Spleen (tissue), 11 donors: ENCODE measurements around the gene NTRK2. TPM values are rescaled to one million over a fixed set of nuclear protein-coding genes. Genes with fewer than 3 reads are reported as not detected.
A peak's percentile ranks its signal among the peaks of the same experiment; 100 is the strongest.

Experiments
- DNase-seq: peaks from one replicate; pipeline ENCODE4 v3.0.0-alpha.2; 2020
- H3K27ac ChIP-seq, 8 donors: fragments of 200-600 bp; sonication (generic) in 7 of 8; 1 replicate in 4 of 8; 2 replicates in 4 of 8; pipeline versions ENCODE4 v1.5.0 to v1.8.0; 2016 to 2021; ENCODE audit warnings: inconsistent platforms in 4 of 8, mild to moderate bottlenecking in 4 of 8, moderate library complexity in 1 of 8
- H3K27me3 ChIP-seq, 7 donors: fragments of 200-600 bp; sonication (generic) in 6 of 7; replicated peaks in 1 of 7; 1 replicate in 4 of 7; 2 replicates in 3 of 7; pipeline versions ENCODE4 v1.5.0 to v1.8.0; 2016 to 2021; ENCODE audit warnings: inconsistent platforms in 3 of 7, mild to moderate bottlenecking in 1 of 7
- H3K36me3 ChIP-seq, 6 donors: fragments of 200-600 bp; sonication (generic) in 5 of 6; 1 replicate in 4 of 6; 2 replicates in 2 of 6; pipeline versions ENCODE4 v1.5.0 to v1.8.0; 2016 to 2021; ENCODE audit warnings: inconsistent platforms in 2 of 6
- H3K4me1 ChIP-seq, 6 donors: fragments of 200-600 bp; sonication (generic) in 5 of 6; 1 replicate in 3 of 6; 2 replicates in 3 of 6; pipeline versions ENCODE4 v1.5.0 to v1.8.0; 2016 to 2021; ENCODE audit warnings: inconsistent platforms in 3 of 6
- H3K4me3 ChIP-seq, 8 donors: fragments of 200-600 bp; sonication (generic) in 7 of 8; 1 replicate in 4 of 8; 2 replicates in 4 of 8; pipeline versions ENCODE4 v1.5.0 to v1.8.0; 2016 to 2021; ENCODE audit warnings: inconsistent platforms in 4 of 8, mild to moderate bottlenecking in 4 of 8, moderate library complexity in 2 of 8
- H3K9me3 ChIP-seq, 8 donors: fragments of 200-600 bp; sonication (generic) in 7 of 8; 1 replicate in 4 of 8; 2 replicates in 4 of 8; pipeline versions ENCODE4 v1.5.0 to v1.8.0; 2016 to 2021; ENCODE audit warnings: inconsistent platforms in 4 of 8
- POLR2A ChIP-seq, 3 donors: fragments of 450-650 bp; IDR thresholded peaks; one replicate each; pipeline ENCODE4 v1.5.1; 2017; ENCODE audit warnings: antibody characterized with exemption in 3 of 3, mild to moderate bottlenecking in 1 of 3
- POLR2AphosphoS5 ChIP-seq, 3 donors: sonication (generic); formaldehyde crosslinking; IDR thresholded peaks; one replicate each; pipeline ENCODE4 v1.5.1; 2017; ENCODE audit warnings: antibody characterized with exemption in 3 of 3
- WGBS, 5 donors: extraction: QIAGEN DNeasy Blood & Tissue Kit in 3 of 5; methylation state at CpG; one replicate each; pipeline versions ENCODE4 v1.1.5 to v1.1.7; 2013 to 2018; 5-methylcytosine and 5-hydroxymethylcytosine counted together
- intact Hi-C: fragments of 100-400 bp; cut with DNase I; formaldehyde crosslinking; loops from one replicate; pipeline ENCODE4 v1.15.0; 2023; ENCODE audit warnings: low total_unique reads
- polyA plus RNA-seq, 3 donors: library from polyadenylated mRNA; stranded (reverse); fragments of 200-250 nt; gene quantifications; one replicate each; pipeline ENCODE4 v1.2.1, GENCODE V29; 2013
- total RNA-seq, 7 donors: library from RNA; depleted of rRNA in 3 of 7; stranded (reverse); fragments of >200 nt in 3 of 7; fragmentation: NEBNext Ultra II Directional in 4 of 7; extraction: Animal tissue kit (Norgen Biotek cat#: 25700) in 4 of 7; gene quantifications; one replicate each; pipeline versions ENCODE4 v1.1.0 to v1.2.1, GENCODE V29; 2016 to 2021
- TF ChIP-seq, protein P1 (sequence below), 11 experiments: fragments of 200-600 bp in 7 of 11; fragments of 450-650 bp in 4 of 11; sonication (generic) in 4 of 11; IDR thresholded peaks in 8 of 11; conservative IDR thresholded peaks in 3 of 11; 1 replicate in 7 of 11; 2 replicates in 4 of 11; pipeline versions ENCODE4 v1.4.0 to v1.8.0; 2016 to 2021; ENCODE audit warnings: antibody characterized with exemption in 11 of 11, inconsistent platforms in 4 of 11, mild to moderate bottlenecking in 1 of 11
- donor health status: healthy with polysubstance abuse.
- donor health status: DM: no; HTN: no; CAD: no; lungs with moderate emphysema.
- donor health status: DM: no; HTN: no; CAD: no.
- donor health status: Bipolar disorder and iron deficiency.
- donor health status: healthy.
- donor health status: DM: no; HTN: no; CAD: no.
- donor health status: DM: yes; HTN: yes; CAD: no.

Gene NTRK2
- total and polyA plus RNA-seq, 10 donors: 0.63 to 22.7 (median 8.9) TPM

DNA sequence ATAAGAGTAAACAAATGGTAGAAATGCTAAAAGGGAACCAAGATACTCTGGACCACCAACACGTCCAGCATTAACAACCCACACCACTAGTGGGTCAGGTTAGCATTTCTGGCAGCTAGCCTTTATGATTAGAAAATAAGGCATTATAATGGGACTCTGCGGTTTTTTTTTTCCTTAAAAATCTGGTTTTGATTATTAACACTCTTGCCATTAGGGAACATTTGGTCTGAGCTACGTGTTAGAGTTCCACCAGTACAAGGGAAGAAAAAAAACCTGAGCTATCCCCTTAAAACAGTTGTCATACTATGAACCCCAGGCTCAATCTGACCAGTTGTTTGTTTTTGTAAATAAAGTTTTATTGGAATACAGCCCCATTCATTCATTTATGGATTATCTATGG lies 110.4 kb downstream of the NTRK2 start:
- Histone ChIP-seq H3K27ac (no peak overlapping the region), H3K9me3 (no peaks in the 10 kb centered on the region), H3K36me3 (no peaks in the 10 kb centered on the region), H3K27me3 (peaks cover 0 to 5% (median 0%) of the 10 kb centered on the region in 7 donors), H3K4me3 (no peak overlapping the region), H3K4me1 (no peaks in the 10 kb centered on the region)
- 60 to 84% (median 80%) methylated on average over 3 of the region's 3 CpGs for WGBS, 5 donors
- DNase-seq: no peak
- no peak for TF ChIP-seq POLR2A (IDR thresholded peaks at IDR 0.05)
- TF ChIP-seq, protein P1, sequence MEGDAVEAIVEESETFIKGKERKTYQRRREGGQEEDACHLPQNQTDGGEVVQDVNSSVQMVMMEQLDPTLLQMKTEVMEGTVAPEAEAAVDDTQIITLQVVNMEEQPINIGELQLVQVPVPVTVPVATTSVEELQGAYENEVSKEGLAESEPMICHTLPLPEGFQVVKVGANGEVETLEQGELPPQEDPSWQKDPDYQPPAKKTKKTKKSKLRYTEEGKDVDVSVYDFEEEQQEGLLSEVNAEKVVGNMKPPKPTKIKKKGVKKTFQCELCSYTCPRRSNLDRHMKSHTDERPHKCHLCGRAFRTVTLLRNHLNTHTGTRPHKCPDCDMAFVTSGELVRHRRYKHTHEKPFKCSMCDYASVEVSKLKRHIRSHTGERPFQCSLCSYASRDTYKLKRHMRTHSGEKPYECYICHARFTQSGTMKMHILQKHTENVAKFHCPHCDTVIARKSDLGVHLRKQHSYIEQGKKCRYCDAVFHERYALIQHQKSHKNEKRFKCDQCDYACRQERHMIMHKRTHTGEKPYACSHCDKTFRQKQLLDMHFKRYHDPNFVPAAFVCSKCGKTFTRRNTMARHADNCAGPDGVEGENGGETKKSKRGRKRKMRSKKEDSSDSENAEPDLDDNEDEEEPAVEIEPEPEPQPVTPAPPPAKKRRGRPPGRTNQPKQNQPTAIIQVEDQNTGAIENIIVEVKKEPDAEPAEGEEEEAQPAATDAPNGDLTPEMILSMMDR (IDR thresholded peaks at IDR 0.05 in 8 of 11, conservative IDR thresholded peaks at IDR 0.05 in 3 of 11): no peak
- no peak for TF ChIP-seq POLR2AphosphoS5 (IDR thresholded peaks at IDR 0.05)
- intact Hi-C loops: loop anchor here (5.0 kb wide), 1 partner anchor 383 kb away; no protein-coding TSS in a partner anchor

DNA sequence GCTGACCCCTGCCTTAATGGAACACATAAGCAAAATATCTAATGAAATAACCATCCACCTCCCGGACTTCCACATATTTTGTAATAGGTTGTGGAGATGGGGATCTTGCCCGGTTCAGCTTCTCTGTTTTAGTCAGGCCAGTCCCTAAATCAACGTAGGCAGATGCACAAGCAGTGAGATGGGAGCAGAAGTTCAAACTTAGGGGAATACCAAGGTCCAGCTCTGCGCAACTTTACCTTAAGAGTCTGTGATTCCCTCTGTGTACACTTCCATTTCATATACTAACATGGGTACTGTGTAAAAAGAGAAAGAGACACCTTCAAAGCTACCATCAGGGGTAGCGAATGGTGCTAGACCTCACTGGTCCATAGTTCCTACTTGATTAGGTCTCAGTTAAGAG lies 110.9 kb downstream of the NTRK2 start:
- intact Hi-C loops: loop anchor here (5.0 kb wide), 1 partner anchor 383 kb away; no protein-coding TSS in a partner anchor
- TF ChIP-seq POLR2AphosphoS5 (IDR thresholded peaks at IDR 0.05) (no peak), POLR2A (IDR thresholded peaks at IDR 0.05) (no peak)
- TF ChIP-seq, protein P1 (IDR thresholded peaks at IDR 0.05 in 8 of 11, conservative IDR thresholded peaks at IDR 0.05 in 3 of 11): no peak

DNA sequence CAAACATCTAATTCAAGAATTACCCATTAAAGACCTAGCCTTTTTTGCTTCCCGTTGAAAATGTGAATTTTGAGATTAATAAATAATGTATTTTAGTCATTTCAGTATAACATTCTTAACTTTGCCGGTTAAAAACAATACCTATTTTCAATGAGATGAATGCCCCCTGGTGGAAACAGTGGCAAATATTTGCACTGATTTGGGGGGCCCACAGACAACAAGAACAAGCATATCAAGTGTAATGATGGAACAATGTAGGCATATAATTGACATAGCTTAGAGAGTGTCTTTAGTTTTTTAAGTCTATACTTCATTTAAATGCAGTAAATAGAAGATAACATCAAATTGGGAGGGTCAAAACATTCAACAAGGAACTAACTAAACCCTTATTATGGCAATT lies 111.9 kb downstream of the NTRK2 start:
- WGBS, 5 donors: 21 to 37% (median 27%) methylated on average over 2 of the region's 2 CpGs
- Histone ChIP-seq H3K9me3 (no peaks in the 10 kb centered on the region), H3K4me3 (no peak overlapping the region), H3K4me1 (no peaks in the 10 kb centered on the region), H3K36me3 (no peaks in the 10 kb centered on the region), H3K27ac (no peak overlapping the region), H3K27me3 (peaks cover 0 to 5% (median 0%) of the 10 kb centered on the region in 7 donors)
- intact Hi-C loops: loop anchor here (5.0 kb wide), 1 partner anchor 384 kb away; no protein-coding TSS in a partner anchor
- DNase-seq: no peak
- no peak for TF ChIP-seq POLR2A (IDR thresholded peaks at IDR 0.05)
- TF ChIP-seq, protein P1 (IDR thresholded peaks at IDR 0.05 in 8 of 11, conservative IDR thresholded peaks at IDR 0.05 in 3 of 11): peak in 7 of 11 experiments; percentile 19 to 49 (median 34)

More for the DNA sequence above, 110.9 kb downstream of the NTRK2 start:
- DNase-seq: no peak
- Histone ChIP-seq H3K4me1 (no peaks in the 10 kb centered on the region), H3K36me3 (no peaks in the 10 kb centered on the region), H3K27ac (no peak overlapping the region), H3K4me3 (no peak overlapping the region), H3K27me3 (peaks cover 0 to 5% (median 0%) of the 10 kb centered on the region in 7 donors), H3K9me3 (no peaks in the 10 kb centered on the region)
- WGBS, 5 donors: 84 to 93% (median 89%) methylated on average over 5 of the region's 5 CpGs

DNA sequence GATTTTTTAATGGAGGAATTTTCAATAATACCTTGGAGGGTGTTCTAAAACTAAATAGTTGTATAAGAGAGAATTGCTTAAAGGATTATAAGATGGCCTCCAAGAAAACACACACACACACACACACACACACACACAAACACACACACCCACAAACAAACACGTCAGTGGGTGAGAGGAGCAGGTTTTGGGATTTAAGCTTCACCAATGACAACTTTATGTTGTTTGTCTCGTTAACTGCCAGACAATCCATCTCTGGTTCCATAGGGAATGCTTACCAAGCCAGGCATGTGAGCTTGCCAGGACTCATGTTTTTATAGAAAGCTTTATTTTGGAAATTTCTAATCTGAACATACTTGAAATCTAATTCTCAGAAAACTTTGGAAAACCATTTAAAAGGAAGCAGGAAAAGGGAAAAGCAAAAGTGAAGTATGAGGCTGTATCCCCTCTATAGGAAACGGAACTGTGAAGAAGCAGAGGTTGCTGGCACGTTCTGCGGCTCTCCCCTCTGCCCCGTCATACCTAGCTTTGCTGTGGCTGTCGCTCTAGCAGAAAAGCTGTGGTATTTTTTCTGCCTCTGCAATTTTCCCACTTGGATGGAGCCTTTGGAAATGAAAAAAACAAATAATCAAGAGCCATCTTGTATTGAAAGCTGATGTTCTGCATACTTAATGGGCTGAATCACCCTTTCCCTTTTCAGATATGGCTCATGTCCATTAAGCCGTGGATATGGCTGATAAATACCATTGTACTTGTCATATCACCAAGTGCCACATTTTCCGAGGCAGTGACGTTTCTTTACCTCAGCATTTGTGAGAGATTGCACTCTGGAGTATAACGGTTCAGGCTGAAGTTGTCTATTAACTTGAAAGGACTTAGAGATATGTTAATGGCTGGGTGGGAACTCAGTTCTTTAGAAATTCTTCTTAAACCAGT lies 112.7 kb downstream of the NTRK2 start:
- H3K27ac ChIP-seq: no peak overlapping the region
- no peaks in the 10 kb centered on the region for H3K9me3 ChIP-seq
- intact Hi-C loops: loop anchor here (5.0 kb wide), 1 partner anchor 385 kb away; no protein-coding TSS in a partner anchor
- peaks cover 0 to 5% (median 0%) of the 10 kb centered on the region in 7 donors for H3K27me3 ChIP-seq
- no peaks in the 10 kb centered on the region for H3K4me1 ChIP-seq
- no peak for DNase-seq
- TF ChIP-seq POLR2AphosphoS5 (IDR thresholded peaks at IDR 0.05) (no peak), POLR2A (IDR thresholded peaks at IDR 0.05) (no peak)
- TF ChIP-seq, protein P1 (IDR thresholded peaks at IDR 0.05 in 8 of 11, conservative IDR thresholded peaks at IDR 0.05 in 3 of 11): no peak
- no peaks in the 10 kb centered on the region for H3K36me3 ChIP-seq
- WGBS, 5 donors: 80 to 83% (median 81%) methylated on average over 11 of the region's 11 CpGs
- H3K4me3 ChIP-seq: no peak overlapping the region
